H1 (cell line): ENCODE measurements around the gene SPATS2. TPM values are rescaled to one million over a fixed set of nuclear protein-coding genes. Genes with fewer than 3 reads are reported as not detected.

ENCODE experiments used
- CTCF ChIA-PET: fragments of 300-600 bp; sonication (Branson Sonifier 250); formaldehyde crosslinking; loops from one replicate; lab custom pipeline; 2021; ENCODE audit not compliant: partially characterized antibody; lab: Charles Lee
- POLR2A ChIA-PET: fragments of 300-600 bp; sonication (Branson Sonifier 250); formaldehyde crosslinking; loops from one replicate; lab custom pipeline; 2021; ENCODE audit warnings: inconsistent platforms; ENCODE audit not compliant: partially characterized antibody; lab: Charles Lee
- DNase-seq, 2 experiments: peaks; one replicate each; pipeline versions ENCODE4 v3.0.0 to v3.0.0-alpha.2; 2010 to 2022; ENCODE audit warnings: low spot score in 2 of 2, low read depth in 1 of 2, mixed read lengths in 1 of 2
- FAIRE-seq: peaks from 2 replicates; lab custom pipeline; 2011; peaks lifted over from hg19 to GRCh38; lab: Jason Lieb, UNC
- H2AFZ ChIP-seq: 2 replicates; pipeline ENCODE4 v1.8.1; 2012; ENCODE audit warnings: low read length, inconsistent platforms
- H2AK5ac ChIP-seq: 2 replicates; pipeline ENCODE4 v1.6.1; 2013; ENCODE audit warnings: low read depth, low read length
- H2BK120ac ChIP-seq: replicated peaks from 2 replicates; pipeline ENCODE3; 2013; ENCODE audit warnings: low read depth, low read length, inconsistent platforms
- H2BK12ac ChIP-seq: 2 replicates; pipeline ENCODE4 v1.6.1; 2013; ENCODE audit warnings: low read depth, low read length
- H2BK15ac ChIP-seq: 2 replicates; pipeline ENCODE4 v1.6.1; 2013; ENCODE audit warnings: low read length
- H2BK20ac ChIP-seq: 2 replicates; pipeline ENCODE4 v1.6.1; 2013; ENCODE audit warnings: low read length
- H2BK5ac ChIP-seq: 2 replicates; pipeline ENCODE4 v1.6.1; 2013; ENCODE audit warnings: low read depth, low read length
- H3K14ac ChIP-seq: 2 replicates; pipeline ENCODE4 v1.6.1; 2013; ENCODE audit warnings: inconsistent platforms; ENCODE audit not compliant: insufficient read length
- H3K18ac ChIP-seq: 2 replicates; pipeline ENCODE4 v1.6.1; 2013; ENCODE audit warnings: low read length; ENCODE audit errors: extremely low read depth
- H3K23ac ChIP-seq: 2 replicates; pipeline ENCODE4 v1.6.1; 2013; ENCODE audit warnings: inconsistent platforms; ENCODE audit not compliant: insufficient read length
- H3K23me2 ChIP-seq: 2 replicates; pipeline ENCODE4 v1.6.1; 2013; ENCODE audit warnings: low read depth, low read length
- H3K27ac ChIP-seq: 2 replicates; pipeline ENCODE4 v1.6.1; 2011; ENCODE audit warnings: low read depth, low read length, inconsistent platforms
- H3K27me3 ChIP-seq, 4 experiments: replicated peaks in 1 of 4; 1 replicate in 1 of 4; 2 replicates in 3 of 4; pipeline versions ENCODE4 v1.6.1 to v1.8.1; 2011 to 2013; ENCODE audit warnings: low read length in 3 of 4, mild to moderate bottlenecking in 3 of 4, inconsistent platforms in 2 of 4, mixed read lengths in 2 of 4, moderate library complexity in 1 of 4; ENCODE audit not compliant: control insufficient read depth in 3 of 4, insufficient read depth in 3 of 4; ENCODE audit errors: extremely low read depth in 1 of 4
- H3K36me3 ChIP-seq, 4 experiments: 2 replicates each; pipeline versions ENCODE4 v1.6.1 to v1.8.1; 2011 to 2013; ENCODE audit warnings: mild to moderate bottlenecking in 4 of 4, low read length in 3 of 4, moderate library complexity in 2 of 4, control low read depth in 1 of 4, inconsistent platforms in 1 of 4; ENCODE audit not compliant: insufficient read depth in 4 of 4, control insufficient read depth in 2 of 4
- H3K4ac ChIP-seq: replicated peaks from 2 replicates; pipeline ENCODE3; 2013; ENCODE audit warnings: low read length, low read depth, mixed read lengths, inconsistent platforms; ENCODE audit not compliant: insufficient read length
- H3K4me1 ChIP-seq, 4 experiments: replicated peaks in 1 of 4; 1 replicate in 1 of 4; 2 replicates in 3 of 4; pipeline versions ENCODE4 v1.6.1 to v1.8.1; 2011 to 2013; ENCODE audit warnings: low read length in 3 of 4, inconsistent platforms in 2 of 4, mixed read lengths in 1 of 4; ENCODE audit not compliant: insufficient read depth in 4 of 4, control insufficient read depth in 3 of 4
- H3K4me2 ChIP-seq, 2 experiments: 2 replicates each; pipeline versions ENCODE4 v1.6.1 to v1.8.1; 2011 to 2013; ENCODE audit warnings: low read depth in 2 of 2, low read length in 2 of 2, control low read depth in 1 of 2, inconsistent platforms in 1 of 2, mild to moderate bottlenecking in 1 of 2; ENCODE audit not compliant: insufficient read depth in 1 of 2
- H3K4me3 ChIP-seq, 4 experiments: fragments of 200-600, 300-600 bp in 1 of 4; sonication (generic), shearing (Covaris generic), sonication (Bioruptor Twin) in 1 of 4; 2 replicates each; pipeline versions ENCODE4 v1.5.1 to v1.8.1; 2011 to 2016; ENCODE audit warnings: low read length in 4 of 4, low read depth in 3 of 4, control low read depth in 2 of 4, inconsistent platforms in 2 of 4, mild to moderate bottlenecking in 2 of 4, mixed read lengths in 1 of 4, moderate library complexity in 1 of 4; ENCODE audit not compliant: insufficient read depth in 2 of 4; ENCODE audit errors: extremely low read depth in 1 of 4
- H3K56ac ChIP-seq: replicated peaks from 2 replicates; pipeline ENCODE3; 2013; ENCODE audit warnings: low read depth, mild to moderate bottlenecking, mixed read lengths, low read length, inconsistent platforms; ENCODE audit not compliant: insufficient read length
- H3K79me1 ChIP-seq: 2 replicates; pipeline ENCODE4 v1.6.1; 2013; ENCODE audit warnings: low read depth, low read length, control low read depth
- H3K79me2 ChIP-seq, 2 experiments: 2 replicates each; pipeline versions ENCODE4 v1.6.1 to v1.8.1; 2012 to 2013; ENCODE audit warnings: low read length in 2 of 2, mild to moderate bottlenecking in 2 of 2, inconsistent platforms in 1 of 2; ENCODE audit not compliant: insufficient read depth in 2 of 2, control insufficient read depth in 1 of 2
- H3K9ac ChIP-seq, 4 experiments: replicated peaks in 1 of 4; 1 replicate in 1 of 4; 2 replicates in 3 of 4; pipeline versions ENCODE4 v1.6.1 to v1.8.1; 2011 to 2013; ENCODE audit warnings: low read depth in 3 of 4, low read length in 3 of 4, control low read depth in 2 of 4, mild to moderate bottlenecking in 2 of 4, moderate library complexity in 2 of 4, inconsistent platforms in 1 of 4; ENCODE audit errors: extremely low read depth in 1 of 4
- H3K9me3 ChIP-seq, 2 experiments: 2 replicates each; pipeline versions ENCODE4 v1.6.1 to v1.8.1; 2012 to 2013; ENCODE audit warnings: mild to moderate bottlenecking in 2 of 2, moderate library complexity in 2 of 2, control low read depth in 1 of 2, inconsistent platforms in 1 of 2, low read depth in 1 of 2, low read length in 1 of 2, mixed read lengths in 1 of 2; ENCODE audit not compliant: insufficient read depth in 2 of 2
- H4K20me1 ChIP-seq, 2 experiments: replicated peaks in 1 of 2; 2 replicates each; pipeline versions ENCODE3 to v1.8.1; 2011 to 2013; ENCODE audit warnings: inconsistent platforms in 2 of 2, low read length in 2 of 2, mild to moderate bottlenecking in 1 of 2; ENCODE audit not compliant: insufficient read depth in 2 of 2, control insufficient read depth in 1 of 2
- H4K5ac ChIP-seq: 2 replicates; pipeline ENCODE4 v1.6.1; 2013; ENCODE audit warnings: low read length, low read depth, mixed read lengths, inconsistent platforms; ENCODE audit not compliant: insufficient read length
- H4K8ac ChIP-seq: 2 replicates; pipeline ENCODE4 v1.8.0; 2013; ENCODE audit warnings: mild to moderate bottlenecking, moderate library complexity, low read length, inconsistent platforms; ENCODE audit not compliant: insufficient read depth; ENCODE audit errors: extremely low read depth
- H4K91ac ChIP-seq: replicated peaks from 2 replicates; pipeline ENCODE3; 2013; ENCODE audit warnings: low read length, mixed read lengths, inconsistent platforms; ENCODE audit not compliant: insufficient read length
- WGBS, 2 experiments: shearing (Covaris generic) in 1 of 2; methylation state at CpG; one replicate each; pipeline versions ENCODE4 v1.1.6 to v1.1.7; 2013 to 2015; ENCODE audit warnings: low lambda C conversion rate in 2 of 2, mixed read lengths in 2 of 2, inconsistent platforms in 1 of 2, low coverage in 1 of 2, missing lambda C conversion rate in 1 of 2; ENCODE audit not compliant: insufficient replicate concordance in 2 of 2, insufficient coverage in 1 of 2, insufficient read length in 1 of 2; ENCODE audit errors: extremely low coverage in 1 of 2, missing lambda C conversion rate in 1 of 2; 5-methylcytosine and 5-hydroxymethylcytosine counted together
- polyA plus RNA-seq, 7 experiments: library from polyadenylated mRNA; depleted of rRNA in 3 of 7; stranded (reverse) in 5 of 7; unstranded in 2 of 7; fragments of >200 nt in 5 of 7; fragments of 200-250 nt in 2 of 7; gene quantifications; 1 replicate in 5 of 7; 2 replicates in 1 of 7; 4 replicates in 1 of 7; pipeline versions ENCODE4 v1.2.1 to v1.2.3, GENCODE V29; 2011 to 2013; ENCODE audit warnings: missing spikeins in 2 of 7, mixed read lengths in 2 of 7
- total RNA-seq: library from RNA; stranded (reverse); fragmentation: NEBNext Ultra II Directional; extraction: Animal tissue kit (Norgen Biotek cat#: 25700); gene quantifications from 2 replicates; pipeline ENCODE4 v1.2.1, GENCODE V29; 2021

The SPATS2 gene
- total and polyA plus RNA-seq, 2 of the 8 experiments (the other 6 are each of a cell fraction or from before 2014, with no cell fraction given): 19.2 to 24.5 TPM

- Histone ChIP-seq H3K23me2 (peaks cover 8% of the 10 kb centered on the region; the same call in 1 of the 2 replicates), H3K23ac (no peak overlapping the region), H3K4me2 (no peak overlapping the region), H3K4me1 (peaks cover 0 to 14% (median 9%) of the 10 kb centered on the region in 4 experiments; a peak in 6 of 7 replicates), H3K56ac (no peak overlapping the region), H3K36me3 (peaks cover 0 to 4% (median 1%) of the 10 kb centered on the region in 4 experiments; a peak in 3 of 8 replicates), H3K4ac (no peak overlapping the region), H4K8ac (no peak overlapping the region), H2AFZ (no peak overlapping the region), H3K9ac (no peak overlapping the region), H2BK20ac (no peak overlapping the region), H3K27ac (no peak overlapping the region), H4K91ac (no peak overlapping the region), H3K27me3 (peaks cover 6 to 44% (median 36%) of the 10 kb centered on the region in 4 experiments), H4K20me1 (no peaks in the 10 kb centered on the region), H2AK5ac (no peak overlapping the region), H2BK15ac (no peak overlapping the region), H3K18ac (no peak overlapping the region), H4K5ac (no peak overlapping the region), H3K14ac (no peak overlapping the region), H3K4me3 (no peak overlapping the region), H2BK12ac (no peak overlapping the region), H2BK5ac (no peak overlapping the region), H3K79me1 (no peaks in the 10 kb centered on the region), H2BK120ac (no peak overlapping the region), H3K9me3 (no peaks in the 10 kb centered on the region), H3K79me2 (no peaks in the 10 kb centered on the region)
- CTCF ChIA-PET: interaction anchor here (0.6 to 14.0 kb wide), 19 partner anchors 12 to 256 kb away, joined by 3 to 171 read pairs (median 9); partner anchors contain the start of genes DNAJC22, KCNH3 and MCRS1
- FAIRE-seq: no peak
- no peak for DNase-seq
- POLR2A ChIA-PET: interaction anchor here (1.6 to 6.7 kb wide), 2 partner anchors 8 to 14 kb away, joined by 5 to 72 read pairs; partner anchors contain the start of gene MCRS1
- WGBS, 2 experiments: 89% methylated on average over 7 of the region's 7 CpGs; no CpG with 5 or more reads in 1 of the 2 experiments
These were observed 184.8 kb downstream of the SPATS2 start for GRCh38 chr12:49552014-49552413.
